Hepatocyte (in vitro differentiated cells): ENCODE data around the gene KLHL12.

Experiments
- CTCF ChIP-seq: fragments of 200-600 bp; sonication (generic); IDR thresholded peaks from 2 replicates; pipeline ENCODE4 v1.5.1; 2016; ENCODE audit warnings: antibody characterized with exemption, mild to moderate bottlenecking; ENCODE audit not compliant: poor library complexity
- EZH2phosphoT487 ChIP-seq: fragments of 200-600 bp; sonication (generic); IDR thresholded peaks from one replicate; pipeline ENCODE4 v1.6.1; 2018; ENCODE audit warnings: antibody characterized with exemption, mild to moderate bottlenecking, low read depth, moderate library complexity; ENCODE audit not compliant: unreplicated experiment, severe bottlenecking

- no peak for TF ChIP-seq CTCF
- no peak for TF ChIP-seq EZH2phosphoT487
These were observed 25.5 kb downstream of the KLHL12 start for GRCh38 chr1:202901555-202901954.
